PC-9 (cell line): ENCODE data around the gene ABHD4. TPM values are rescaled to one million over a fixed set of nuclear protein-coding genes. Genes with fewer than 3 reads are reported as not detected.
A peak's percentile ranks its signal among the peaks of the same experiment; 100 is the strongest.
"Not testable (repeated sequence)": the region's sequence is repeated elsewhere in the genome, so short reads cannot be mapped to it uniquely, and the experiment has no call there.

Source experiments
- BruUV-seq: library from RNA; stranded (reverse); fragments of 400-500 nt; replicated peaks from 2 replicates; lab custom pipeline; 2021; lab: Mats Ljungman, UMichigan
- CTCF ChIA-PET: fragments of 300-600 bp; sonication (Branson Sonifier 250); formaldehyde crosslinking; loops from one replicate; lab custom pipeline; 2022; ENCODE audit warnings: antibody characterized with exemption; lab: Charles Lee
- POLR2A ChIA-PET: fragments of 300-600 bp; sonication (Branson Sonifier 250); formaldehyde crosslinking; loops from one replicate; lab custom pipeline; 2022; ENCODE audit warnings: antibody characterized with exemption; ENCODE audit not compliant: unreplicated experiment; lab: Charles Lee
- DNase-seq, 2 experiments: peaks; one replicate each; pipeline versions ENCODE4 v3.0.0 to v3.0.0-alpha.2; 2015 to 2022; ENCODE audit warnings: mixed read lengths in 1 of 2
- H2AFZ ChIP-seq: fragments of 200-600 bp; sonication (generic); 2 replicates; pipeline ENCODE4 v1.8.1; 2017; ENCODE audit warnings: antibody characterized with exemption
- H3F3A ChIP-seq: fragments of 200-600 bp; sonication (generic); 2 replicates; pipeline ENCODE4 v1.8.1; 2017; ENCODE audit warnings: antibody characterized with exemption, mild to moderate bottlenecking, low read depth; ENCODE audit not compliant: insufficient read depth
- H3K27ac ChIP-seq: fragments of 200-600 bp; sonication (generic); 2 replicates; pipeline ENCODE4 v1.6.1; 2016; ENCODE audit warnings: mixed run types
- H3K27me3 ChIP-seq: fragments of 200-600 bp; sonication (generic); 2 replicates; pipeline ENCODE4 v1.6.1; 2016; ENCODE audit warnings: low read depth, mixed run types; ENCODE audit not compliant: insufficient read depth
- H3K36me3 ChIP-seq: fragments of 200-600 bp; sonication (generic); 2 replicates; pipeline ENCODE4 v1.6.1; 2016; ENCODE audit warnings: low read depth, mixed run types
- H3K4me1 ChIP-seq: fragments of 200-600 bp; sonication (generic); replicated peaks from 2 replicates; pipeline ENCODE4 v1.6.1; 2016; ENCODE audit warnings: mixed run types; ENCODE audit not compliant: insufficient read depth
- H3K4me2 ChIP-seq: fragments of 200-600 bp; sonication (generic); 2 replicates; pipeline ENCODE4 v1.6.1; 2017; ENCODE audit warnings: mixed run types
- H3K4me3 ChIP-seq: fragments of 200-600 bp; sonication (generic); 2 replicates; pipeline ENCODE4 v1.6.1; 2016; ENCODE audit warnings: mixed run types
- H3K79me2 ChIP-seq: fragments of 200-600 bp; sonication (generic); 2 replicates; pipeline ENCODE4 v1.6.1; 2017; ENCODE audit warnings: low read depth, mixed run types
- H3K9me2 ChIP-seq: fragments of 200-600 bp; sonication (generic); 2 replicates; pipeline ENCODE4 v1.8.1; 2017; ENCODE audit warnings: mild to moderate bottlenecking; ENCODE audit not compliant: insufficient read depth
- H3K9me3 ChIP-seq: fragments of 200-600 bp; sonication (generic); 2 replicates; pipeline ENCODE4 v1.8.1; 2016; ENCODE audit warnings: low read depth; ENCODE audit not compliant: insufficient read depth
- H4K20me1 ChIP-seq: fragments of 200-600 bp; sonication (generic); 2 replicates; pipeline ENCODE4 v1.8.1; 2017; ENCODE audit not compliant: insufficient read depth
- CTCF ChIP-seq: fragments of 200-600 bp; sonication (generic); conservative IDR thresholded peaks from 2 replicates; pipeline ENCODE4 v1.6.1; 2017; ENCODE audit warnings: mixed run types, antibody characterized with exemption, mild to moderate bottlenecking, moderate library complexity
- EZH2 ChIP-seq: fragments of 200-600 bp; sonication (generic); IDR thresholded peaks from 2 replicates; pipeline ENCODE4 v1.8.0; 2017; ENCODE audit warnings: antibody characterized with exemption, low read depth
- intact Hi-C: fragments of 100-400 bp; cut with micrococcal nuclease; formaldehyde crosslinking; loops from one replicate; pipeline ENCODE4 v1.10.0; 2022; ENCODE audit not compliant: unreplicated experiment
- total RNA-seq: library from RNA; stranded (reverse); gene quantifications from 2 replicates; pipeline ENCODE4 v1.2.3, GENCODE V29; 2021

The ABHD4 gene
- total RNA-seq, 1 experiment from 2014 or later, result 83.2 TPM

- Histone ChIP-seq H3K36me3 (peaks cover 5% of the 10 kb centered on the region; the same call in 1 of the 2 replicates), H3K79me2 (peaks cover 57% of the 10 kb centered on the region), H2AFZ (no peak overlapping the region), H3K9me2 (no peaks in the 10 kb centered on the region), H4K20me1 (no peaks in the 10 kb centered on the region; the same call in 1 of the 2 replicates), H3K27ac (no peak overlapping the region), H3K4me3 (no peak overlapping the region; the same call in 1 of the 2 replicates), H3K4me2 (peak overlapping the region; percentile 90; the same call in 1 of the 2 replicates), H3F3A (peaks cover 10% of the 10 kb centered on the region; the same call in 1 of the 2 replicates), H3K4me1 (peaks cover 20% of the 10 kb centered on the region), H3K9me3 (no peaks in the 10 kb centered on the region), H3K27me3 (no peaks in the 10 kb centered on the region)
- no TSS peak for BruUV-seq
- no peak for DNase-seq
- no peak for TF ChIP-seq EZH2
- no peak for TF ChIP-seq CTCF
- CTCF ChIA-PET, result no interaction called here
- POLR2A ChIA-PET, result interaction anchor here (0.7 kb wide), 1 partner anchor 12 kb away, joined by 6 read pairs; no protein-coding TSS in a partner anchor
- intact Hi-C loops, result no loop called here
These were observed 10.9 kb upstream of the ABHD4 start for GRCh38 chr14:22587247-22587646.

GRCh38 chr14:22587677-22588422 is 10.2 kb upstream of the ABHD4 start:
- intact Hi-C loops, H2AFZ ChIP-seq, BruUV-seq, H3K36me3 ChIP-seq, H3K27me3 ChIP-seq, DNase-seq, H3K9me2 ChIP-seq, CTCF ChIA-PET, H4K20me1 ChIP-seq, H3K9me3 ChIP-seq: not testable (repeated sequence)
- H3K4me3 ChIP-seq, result peak overlapping the region; percentile 87
- POLR2A ChIA-PET, result interaction anchor here (0.7 kb wide), 1 partner anchor 11 kb away, joined by 6 read pairs; no protein-coding TSS in a partner anchor
- peak overlapping the region; percentile 59 for H3K27ac ChIP-seq
- peaks cover 57% of the 10 kb centered on the region for H3K79me2 ChIP-seq
- peak overlapping the region; percentile 90 for H3K4me2 ChIP-seq
- H3F3A ChIP-seq, result peaks cover 10% of the 10 kb centered on the region; the same call in 1 of the 2 replicates
- H3K4me1 ChIP-seq, result peaks cover 20% of the 10 kb centered on the region

GRCh38 chr14:22588526-22589095 is 9.5 kb upstream of the ABHD4 start:
- intact Hi-C loops, result loop anchor here (1.0 kb wide), 1 partner anchor 26 kb away; no protein-coding TSS in a partner anchor
- Histone ChIP-seq H3K36me3 (peaks cover 5% of the 10 kb centered on the region; the same call in 1 of the 2 replicates), H2AFZ (peak overlapping the region; percentile 86), H3K4me1 (peaks cover 28% of the 10 kb centered on the region), H3K4me3 (peak overlapping the region; percentile 87), H3K9me3 (no peaks in the 10 kb centered on the region), H3K9me2 (no peaks in the 10 kb centered on the region), H3K27ac (peak overlapping the region; percentile 59), H3K79me2 (peaks cover 53% of the 10 kb centered on the region), H3K4me2 (peak overlapping the region; percentile 90), H3K27me3 (no peaks in the 10 kb centered on the region), H4K20me1 (no peaks in the 10 kb centered on the region; the same call in 1 of the 2 replicates), H3F3A (peaks cover 10% of the 10 kb centered on the region; the same call in 1 of the 2 replicates)
- BruUV-seq, result TSS peak; percentile 68
- DNase-seq, result no peak
- CTCF ChIA-PET, result interaction anchor here (0.9 to 1.4 kb wide), 5 partner anchors 13 to 480 kb away, joined by 3 to 5 read pairs (median 4); no protein-coding TSS in a partner anchor
- POLR2A ChIA-PET, result interaction anchor here (0.5 to 2.1 kb wide), 7 partner anchors 10 to 312 kb away, joined by 3 to 13 read pairs (median 5); partner anchors contain the start of gene ABHD4
- TF ChIP-seq EZH2 (no peak), CTCF (no peak)
